Ishikawa (cell line): ENCODE results near the gene RYR2.

ENCODE experiments used
- CEBPB ChIP-seq: IDR thresholded peaks from 2 replicates; pipeline ENCODE4 v1.6.1; 2012
- CREB1 ChIP-seq: IDR thresholded peaks from 2 replicates; pipeline ENCODE4 v1.6.1; 2012; ENCODE audit warnings: low read depth
- EGR1 ChIP-seq: IDR thresholded peaks from 2 replicates; pipeline ENCODE4 v1.6.1; 2012
- EP300 ChIP-seq: IDR thresholded peaks from 2 replicates; pipeline ENCODE4 v1.6.1; 2012; ENCODE audit warnings: borderline replicate concordance
- MAX ChIP-seq: IDR thresholded peaks from 2 replicates; pipeline ENCODE4 v1.6.1; 2012
- NFIC ChIP-seq: IDR thresholded peaks from 2 replicates; pipeline ENCODE4 v1.6.1; 2012
- RAD21 ChIP-seq: IDR thresholded peaks from 2 replicates; pipeline ENCODE4 v1.6.1; 2012; ENCODE audit warnings: low read depth
- TAF1 ChIP-seq: IDR thresholded peaks from 2 replicates; pipeline ENCODE4 v1.6.1; 2012; ENCODE audit warnings: low read depth, mild to moderate bottlenecking
- TCF12 ChIP-seq: IDR thresholded peaks from 2 replicates; pipeline ENCODE4 v1.6.1; 2012; ENCODE audit warnings: low read depth
- TEAD4 ChIP-seq: IDR thresholded peaks from 2 replicates; pipeline ENCODE4 v1.6.1; 2012
- USF1 ChIP-seq: IDR thresholded peaks from 2 replicates; pipeline ENCODE4 v1.6.1; 2012

DNA sequence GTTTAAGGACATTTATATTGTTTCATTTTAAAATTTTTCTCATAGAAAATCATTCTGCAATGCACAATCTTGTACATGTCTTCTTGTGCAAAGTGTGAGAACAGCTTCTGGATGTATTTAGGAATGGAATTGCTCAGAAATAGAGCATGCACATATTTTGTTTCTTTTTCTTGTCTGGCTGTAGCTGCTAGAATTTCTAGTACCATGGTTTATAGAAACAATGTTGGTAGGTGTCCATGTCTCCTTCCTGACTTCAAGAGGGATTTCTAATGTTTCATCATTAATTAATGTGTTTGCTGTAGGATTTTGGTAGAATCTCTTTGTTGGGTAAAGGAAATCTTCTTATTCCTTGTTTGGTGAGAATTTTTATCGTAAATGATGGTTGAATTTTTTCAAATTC, 99.0 kb downstream of the RYR2 start:
- no peak for TF ChIP-seq EP300
- no peak for TF ChIP-seq USF1
- TF ChIP-seq CREB1: no peak
- TF ChIP-seq RAD21: no peak
- no peak for TF ChIP-seq MAX
- no peak for TF ChIP-seq TCF12
- TF ChIP-seq NFIC: no peak
- TF ChIP-seq EGR1: no peak
- no peak for TF ChIP-seq TAF1
- TF ChIP-seq TEAD4: no peak
- no peak for TF ChIP-seq CEBPB
